Measurements from ENCODE around the gene UROC1. TPM values are rescaled to one million over a fixed set of nuclear protein-coding genes. Genes with fewer than 3 reads are reported as not detected.

The UROC1 gene
- total and polyA plus RNA-seq, 2 experiments from 2014 or later, result not detected

DNA sequence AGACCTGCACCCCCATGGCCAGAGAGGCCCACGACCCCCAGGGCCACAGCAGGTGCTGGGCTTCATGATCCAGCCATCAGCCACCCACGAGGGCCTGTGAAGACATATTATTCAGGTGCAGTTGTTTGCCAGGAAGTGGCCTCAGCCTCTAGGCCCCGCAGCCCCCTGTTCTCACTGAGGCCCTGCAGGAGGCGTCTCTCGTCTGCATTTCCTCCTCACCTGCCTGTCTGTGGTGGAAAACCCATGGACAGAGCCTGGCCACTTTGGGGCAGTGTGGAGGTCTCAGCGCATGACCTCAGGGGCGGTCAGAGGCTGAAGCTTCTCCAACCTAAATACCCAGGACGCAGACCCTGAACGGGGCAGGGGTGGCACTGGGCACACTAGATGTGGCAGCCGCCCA, 18.6 kb downstream of the UROC1 start:
- Mint-ChIP-seq H3K27me3 (ENCODE audit: insufficient read depth, low read depth, poor library complexity) (peaks cover 15% of the 10 kb centered on the region), H3K4me1 (peaks cover 14% of the 10 kb centered on the region), H3K36me3 (ENCODE audit: low read depth) (no peaks in the 10 kb centered on the region), H3K27ac (peak overlapping the region; percentile 72; the same call in 1 of the 2 replicates), H3K4me3 (no peak overlapping the region), H3K9me3 (no peaks in the 10 kb centered on the region)
- ATAC-seq (peak; percentile 61), DNase-seq (ENCODE audit: low spot score) (peak; percentile 45)
- Histone ChIP-seq H3K27ac (ENCODE audit: low read depth) (no peak overlapping the region), H3K79me2 (replicated peaks; ENCODE audit: insufficient read depth) (no peaks in the 10 kb centered on the region), H4K20me1 (replicated peaks; ENCODE audit: insufficient read depth) (no peaks in the 10 kb centered on the region), H2AFZ (0 out of 2 replicates have a peak overlapping the region, but pooled peaks have one; percentile 38), H3K27me3 (ENCODE audit: insufficient read depth) (no peaks in the 10 kb centered on the region), H3F3A (replicated peaks; ENCODE audit: low read depth) (peaks cover 13% of the 10 kb centered on the region), H3K4me2 (no peak overlapping the region), H3K4me1 (ENCODE audit: insufficient read depth) (peaks cover 8% of the 10 kb centered on the region; the same call in 1 of the 2 replicates), H3K4me3 (no peak overlapping the region), H3K9me2 (ENCODE audit: insufficient read depth) (no peaks in the 10 kb centered on the region), H3K36me3 (ENCODE audit: insufficient read depth) (no peaks in the 10 kb centered on the region)
- TF ChIP-seq JUNB (IDR thresholded peaks at IDR 0.05; ENCODE audit: unreplicated experiment) (no peak), POLR2AphosphoS5 (IDR thresholded peaks at IDR 0.05; ENCODE audit: low read depth) (no peak)
- TF ChIP-seq, protein P1, sequence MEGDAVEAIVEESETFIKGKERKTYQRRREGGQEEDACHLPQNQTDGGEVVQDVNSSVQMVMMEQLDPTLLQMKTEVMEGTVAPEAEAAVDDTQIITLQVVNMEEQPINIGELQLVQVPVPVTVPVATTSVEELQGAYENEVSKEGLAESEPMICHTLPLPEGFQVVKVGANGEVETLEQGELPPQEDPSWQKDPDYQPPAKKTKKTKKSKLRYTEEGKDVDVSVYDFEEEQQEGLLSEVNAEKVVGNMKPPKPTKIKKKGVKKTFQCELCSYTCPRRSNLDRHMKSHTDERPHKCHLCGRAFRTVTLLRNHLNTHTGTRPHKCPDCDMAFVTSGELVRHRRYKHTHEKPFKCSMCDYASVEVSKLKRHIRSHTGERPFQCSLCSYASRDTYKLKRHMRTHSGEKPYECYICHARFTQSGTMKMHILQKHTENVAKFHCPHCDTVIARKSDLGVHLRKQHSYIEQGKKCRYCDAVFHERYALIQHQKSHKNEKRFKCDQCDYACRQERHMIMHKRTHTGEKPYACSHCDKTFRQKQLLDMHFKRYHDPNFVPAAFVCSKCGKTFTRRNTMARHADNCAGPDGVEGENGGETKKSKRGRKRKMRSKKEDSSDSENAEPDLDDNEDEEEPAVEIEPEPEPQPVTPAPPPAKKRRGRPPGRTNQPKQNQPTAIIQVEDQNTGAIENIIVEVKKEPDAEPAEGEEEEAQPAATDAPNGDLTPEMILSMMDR (conservative IDR thresholded peaks at IDR 0.05; ENCODE audit: low read depth in 2 of 2), result peak; percentile 21 to 62; a peak in 3 of 4 replicates

DNA sequence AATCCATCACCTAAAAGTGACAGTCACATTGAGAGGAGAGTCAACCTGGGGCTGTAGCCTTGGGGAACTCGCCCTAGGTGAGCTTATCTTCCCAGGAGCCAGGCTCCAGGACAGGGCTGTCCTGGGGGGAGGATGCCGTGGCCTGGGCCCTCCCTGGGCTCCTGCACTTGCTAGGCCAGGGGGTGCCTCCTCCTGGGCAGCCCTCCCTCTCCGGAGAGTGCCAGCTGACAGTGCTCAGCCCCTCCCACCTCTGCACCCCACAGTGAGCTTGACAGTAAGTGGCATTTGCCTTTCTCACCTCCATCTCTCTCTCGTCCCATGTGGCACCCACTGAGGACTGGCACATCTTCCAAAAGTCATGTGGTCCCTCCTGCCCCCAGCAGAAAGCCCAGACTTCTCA, 19.1 kb downstream of the UROC1 start:
- no peak for DNase-seq (ENCODE audit: low spot score)
- Histone ChIP-seq H3K4me2 (no peak overlapping the region), H3F3A (replicated peaks; ENCODE audit: low read depth) (peaks cover 13% of the 10 kb centered on the region), H3K36me3 (ENCODE audit: insufficient read depth) (no peaks in the 10 kb centered on the region), H4K20me1 (replicated peaks; ENCODE audit: insufficient read depth) (no peaks in the 10 kb centered on the region), H2AFZ (no peak overlapping the region), H3K79me2 (replicated peaks; ENCODE audit: insufficient read depth) (no peaks in the 10 kb centered on the region), H3K4me1 (ENCODE audit: insufficient read depth) (peaks cover 8% of the 10 kb centered on the region; the same call in 1 of the 2 replicates), H3K27me3 (ENCODE audit: insufficient read depth) (no peaks in the 10 kb centered on the region), H3K4me3 (no peak overlapping the region), H3K9me2 (ENCODE audit: insufficient read depth) (no peaks in the 10 kb centered on the region), H3K27ac (ENCODE audit: low read depth) (no peak overlapping the region)
- Mint-ChIP-seq H3K27ac (peak overlapping the region; percentile 72; the same call in 1 of the 2 replicates), H3K4me3 (no peak overlapping the region), H3K4me1 (peaks cover 14% of the 10 kb centered on the region), H3K27me3 (ENCODE audit: insufficient read depth, low read depth, poor library complexity) (peaks cover 15% of the 10 kb centered on the region), H3K9me3 (no peaks in the 10 kb centered on the region), H3K36me3 (ENCODE audit: low read depth) (no peaks in the 10 kb centered on the region)
- ATAC-seq, result no peak
- TF ChIP-seq NANOG (IDR thresholded peaks at IDR 0.05; ENCODE audit: borderline replicate concordance) (no peak), EZH2 (IDR thresholded peaks at IDR 0.05; ENCODE audit: low read depth, unreplicated experiment) (no peak), CREB1 (CRISPR knock-in tag; IDR thresholded peaks at IDR 0.05; ENCODE audit: low read depth) (no peak), POLR2AphosphoS5 (IDR thresholded peaks at IDR 0.05; ENCODE audit: low read depth) (no peak), JUNB (IDR thresholded peaks at IDR 0.05; ENCODE audit: unreplicated experiment) (no peak), ZNF114 (CRISPR knock-in tag; IDR thresholded peaks at IDR 0.05) (no peak), STAT1 (IDR thresholded peaks at IDR 0.05; ENCODE audit: unreplicated experiment) (no peak), ZNF331 (CRISPR knock-in tag; IDR thresholded peaks at IDR 0.05; ENCODE audit: low read depth) (no peak)
- TF ChIP-seq, protein P2, sequence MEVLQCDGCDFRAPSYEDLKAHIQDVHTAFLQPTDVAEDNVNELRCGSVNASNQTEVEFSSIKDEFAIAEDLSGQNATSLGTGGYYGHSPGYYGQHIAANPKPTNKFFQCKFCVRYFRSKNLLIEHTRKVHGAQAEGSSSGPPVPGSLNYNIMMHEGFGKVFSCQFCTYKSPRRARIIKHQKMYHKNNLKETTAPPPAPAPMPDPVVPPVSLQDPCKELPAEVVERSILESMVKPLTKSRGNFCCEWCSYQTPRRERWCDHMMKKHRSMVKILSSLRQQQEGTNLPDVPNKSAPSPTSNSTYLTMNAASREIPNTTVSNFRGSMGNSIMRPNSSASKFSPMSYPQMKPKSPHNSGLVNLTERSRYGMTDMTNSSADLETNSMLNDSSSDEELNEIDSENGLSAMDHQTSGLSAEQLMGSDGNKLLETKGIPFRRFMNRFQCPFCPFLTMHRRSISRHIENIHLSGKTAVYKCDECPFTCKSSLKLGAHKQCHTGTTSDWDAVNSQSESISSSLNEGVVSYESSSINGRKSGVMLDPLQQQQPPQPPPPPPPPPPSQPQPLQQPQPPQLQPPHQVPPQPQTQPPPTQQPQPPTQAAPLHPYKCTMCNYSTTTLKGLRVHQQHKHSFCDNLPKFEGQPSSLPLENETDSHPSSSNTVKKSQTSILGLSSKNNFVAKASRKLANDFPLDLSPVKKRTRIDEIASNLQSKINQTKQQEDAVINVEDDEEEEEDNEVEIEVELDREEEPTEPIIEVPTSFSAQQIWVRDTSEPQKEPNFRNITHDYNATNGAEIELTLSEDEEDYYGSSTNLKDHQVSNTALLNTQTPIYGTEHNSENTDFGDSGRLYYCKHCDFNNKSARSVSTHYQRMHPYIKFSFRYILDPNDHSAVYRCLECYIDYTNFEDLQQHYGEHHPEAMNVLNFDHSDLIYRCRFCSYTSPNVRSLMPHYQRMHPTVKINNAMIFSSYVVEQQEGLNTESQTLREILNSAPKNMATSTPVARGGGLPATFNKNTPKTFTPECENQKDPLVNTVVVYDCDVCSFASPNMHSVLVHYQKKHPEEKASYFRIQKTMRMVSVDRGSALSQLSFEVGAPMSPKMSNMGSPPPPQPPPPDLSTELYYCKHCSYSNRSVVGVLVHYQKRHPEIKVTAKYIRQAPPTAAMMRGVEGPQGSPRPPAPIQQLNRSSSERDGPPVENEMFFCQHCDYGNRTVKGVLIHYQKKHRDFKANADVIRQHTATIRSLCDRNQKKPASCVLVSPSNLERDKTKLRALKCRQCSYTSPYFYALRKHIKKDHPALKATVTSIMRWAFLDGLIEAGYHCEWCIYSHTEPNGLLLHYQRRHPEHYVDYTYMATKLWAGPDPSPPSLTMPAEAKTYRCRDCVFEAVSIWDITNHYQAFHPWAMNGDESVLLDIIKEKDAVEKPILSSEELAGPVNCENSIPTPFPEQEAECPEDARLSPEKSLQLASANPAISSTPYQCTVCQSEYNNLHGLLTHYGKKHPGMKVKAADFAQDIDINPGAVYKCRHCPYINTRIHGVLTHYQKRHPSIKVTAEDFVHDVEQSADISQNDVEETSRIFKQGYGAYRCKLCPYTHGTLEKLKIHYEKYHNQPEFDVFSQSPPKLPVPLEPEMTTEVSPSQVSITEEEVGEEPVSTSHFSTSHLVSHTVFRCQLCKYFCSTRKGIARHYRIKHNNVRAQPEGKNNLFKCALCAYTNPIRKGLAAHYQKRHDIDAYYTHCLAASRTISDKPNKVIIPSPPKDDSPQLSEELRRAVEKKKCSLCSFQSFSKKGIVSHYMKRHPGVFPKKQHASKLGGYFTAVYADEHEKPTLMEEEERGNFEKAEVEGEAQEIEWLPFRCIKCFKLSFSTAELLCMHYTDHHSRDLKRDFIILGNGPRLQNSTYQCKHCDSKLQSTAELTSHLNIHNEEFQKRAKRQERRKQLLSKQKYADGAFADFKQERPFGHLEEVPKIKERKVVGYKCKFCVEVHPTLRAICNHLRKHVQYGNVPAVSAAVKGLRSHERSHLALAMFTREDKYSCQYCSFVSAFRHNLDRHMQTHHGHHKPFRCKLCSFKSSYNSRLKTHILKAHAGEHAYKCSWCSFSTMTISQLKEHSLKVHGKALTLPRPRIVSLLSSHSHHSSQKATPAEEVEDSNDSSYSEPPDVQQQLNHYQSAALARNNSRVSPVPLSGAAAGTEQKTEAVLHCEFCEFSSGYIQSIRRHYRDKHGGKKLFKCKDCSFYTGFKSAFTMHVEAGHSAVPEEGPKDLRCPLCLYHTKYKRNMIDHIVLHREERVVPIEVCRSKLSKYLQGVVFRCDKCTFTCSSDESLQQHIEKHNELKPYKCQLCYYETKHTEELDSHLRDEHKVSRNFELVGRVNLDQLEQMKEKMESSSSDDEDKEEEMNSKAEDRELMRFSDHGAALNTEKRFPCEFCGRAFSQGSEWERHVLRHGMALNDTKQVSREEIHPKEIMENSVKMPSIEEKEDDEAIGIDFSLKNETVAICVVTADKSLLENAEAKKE (CRISPR knock-in tag; IDR thresholded peaks at IDR 0.05), result no peak
- TF ChIP-seq, protein P1 (conservative IDR thresholded peaks at IDR 0.05; ENCODE audit: low read depth in 2 of 2), result no peak
